Activated T-cell treated with anti-CD3 and anti-CD28 coated beads for 48 hours (primary cell): ENCODE data around the gene HOXA5.

ENCODE experiments used
- DNase-seq: peaks from one replicate; pipeline ENCODE4 v3.0.0-alpha.2; 2020; ENCODE audit warnings: low read depth

The HOXA5 gene

GRCh38 chr7:27132978-27133377 is 10.5 kb downstream of the HOXA5 start:
- DNase-seq, result no peak

- DNase-seq, result no peak
Measured at GRCh38 chr7:27132214-27132613, 11.3 kb downstream of the HOXA5 start.

DNA sequence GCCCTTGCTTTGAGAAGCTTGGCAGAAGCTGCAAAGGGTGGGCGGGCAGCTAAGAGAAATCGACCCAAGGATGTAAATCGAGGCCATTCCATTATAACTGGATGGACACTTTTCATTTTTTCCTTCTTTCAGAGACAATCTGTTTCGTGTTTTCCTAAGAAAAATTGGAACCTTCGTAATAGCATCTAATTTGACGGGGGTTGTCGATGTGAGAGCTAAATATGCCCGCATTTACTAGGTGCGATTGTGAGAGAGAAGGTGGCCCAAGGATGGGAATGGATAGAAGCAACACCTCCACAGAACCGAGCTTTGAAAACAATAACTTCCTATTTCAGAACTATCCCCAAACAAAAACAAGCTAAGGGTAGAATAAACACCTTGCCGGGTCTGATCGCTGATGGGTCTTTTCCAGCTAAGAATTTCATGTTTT is 12.1 kb downstream of the HOXA5 start:
- DNase-seq, result no peak

DNA sequence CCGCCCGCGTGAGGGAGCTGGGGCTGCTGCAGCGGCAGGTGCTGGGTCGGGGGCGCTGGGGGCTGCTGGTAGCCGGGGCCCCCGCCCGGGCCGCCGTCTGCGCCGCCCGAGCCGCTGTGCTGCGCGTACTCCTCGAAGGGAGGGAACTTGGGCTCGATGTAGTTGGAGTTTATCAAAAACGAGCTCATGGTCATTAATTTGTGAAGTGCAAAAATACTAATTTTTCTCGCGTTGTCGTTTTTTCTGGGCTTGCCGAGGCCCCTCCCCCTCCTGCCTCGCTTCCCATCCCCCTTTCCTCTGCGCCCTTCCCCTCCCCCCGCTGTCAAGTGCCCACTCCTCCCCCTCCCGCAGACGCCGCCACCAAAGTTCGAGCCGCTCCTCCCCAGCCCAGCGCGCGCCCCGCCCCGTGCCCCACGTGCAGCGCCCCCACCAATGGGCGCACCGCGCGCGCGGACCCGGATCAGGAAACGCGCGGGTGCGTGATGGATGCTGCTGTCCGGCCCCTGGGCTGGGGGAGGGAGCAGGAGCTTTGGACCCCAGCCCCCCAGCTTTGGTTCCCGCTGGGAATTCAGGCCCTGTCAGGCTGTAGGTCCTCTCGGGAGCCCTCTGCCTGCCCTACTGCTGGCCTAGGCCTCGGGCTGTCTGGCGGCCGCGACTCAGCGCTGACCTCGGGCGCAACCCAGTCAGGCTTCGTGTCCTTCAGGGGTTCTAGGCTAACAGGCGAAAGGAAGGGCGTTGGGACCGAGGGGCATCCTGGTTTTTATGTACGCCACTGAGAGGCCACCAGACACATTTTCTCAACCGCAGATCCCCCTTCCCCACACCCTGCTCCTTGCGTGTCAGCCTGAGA is 12.7 kb downstream of the HOXA5 start, which contains the start of gene HOXA4:
Gene HOXA4 (minus strand): TSS at position 218 of the 850 bp plus-strand sequence. CDS start 24 bp downstream, at position 194.
- peak; percentile 57 for DNase-seq

DNA sequence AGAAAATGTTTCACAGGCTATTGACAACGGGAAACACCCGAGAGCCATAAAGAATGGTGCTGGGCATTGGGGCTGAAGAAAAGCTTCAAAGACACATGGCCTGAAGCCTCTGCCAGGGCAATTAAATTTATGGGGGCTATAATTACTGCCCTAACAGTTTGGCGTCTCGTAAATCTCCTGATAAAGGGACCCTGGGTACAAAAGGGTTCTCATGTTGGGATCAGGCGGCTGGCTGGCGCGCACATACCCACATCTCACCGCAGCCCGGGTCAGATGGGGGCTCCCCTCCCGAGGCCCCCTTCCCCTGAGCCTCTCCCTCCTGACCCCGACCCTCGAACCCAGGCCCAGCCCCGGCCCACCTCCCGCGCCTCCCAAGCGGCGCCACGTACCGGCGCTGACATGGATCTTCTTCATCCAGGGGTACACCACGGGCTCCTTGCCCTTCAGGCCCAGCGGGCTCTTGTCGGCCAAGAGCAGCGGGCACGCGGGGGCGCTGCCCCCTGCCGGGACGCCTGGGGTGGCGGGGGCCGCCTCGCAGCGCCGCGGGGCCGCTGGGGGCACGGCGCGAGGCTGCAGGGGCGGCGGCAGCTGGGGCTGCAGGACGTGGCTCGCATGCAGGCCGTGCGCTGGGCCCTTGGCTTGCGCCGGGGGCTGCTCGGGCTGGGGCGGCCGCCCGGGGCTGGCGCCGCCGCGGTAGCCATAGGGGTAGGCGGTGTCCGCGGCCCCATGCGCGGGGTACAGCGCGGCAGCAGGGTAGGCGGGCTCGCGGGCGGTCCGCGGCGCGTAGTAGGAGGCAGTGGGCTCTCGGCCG is 13.5 kb downstream of the HOXA5 start:
- no peak for DNase-seq

- DNase-seq, result no peak
Measured at GRCh38 chr7:27128776-27129728, 14.4 kb downstream of the HOXA5 start.

DNA sequence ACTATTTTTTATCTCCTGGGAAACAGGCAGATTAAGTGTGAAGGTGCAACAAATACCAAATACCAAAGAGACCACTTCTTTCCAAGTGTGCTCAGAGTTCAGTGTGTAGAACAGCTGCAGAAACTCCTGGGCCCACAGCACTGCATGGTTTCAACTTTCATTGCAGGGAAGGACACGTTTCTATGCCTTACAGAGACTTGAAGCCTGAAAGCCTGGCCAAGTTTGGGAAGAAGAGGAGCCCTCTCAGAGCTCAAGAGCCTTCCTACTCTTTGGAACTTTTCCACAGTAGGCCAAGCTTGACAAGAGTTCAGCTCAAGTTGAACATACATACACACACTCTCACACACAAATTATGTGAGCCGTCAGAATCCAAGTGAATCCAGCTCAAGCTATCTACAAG is 15.4 kb downstream of the HOXA5 start:
- DNase-seq, result no peak

DNA sequence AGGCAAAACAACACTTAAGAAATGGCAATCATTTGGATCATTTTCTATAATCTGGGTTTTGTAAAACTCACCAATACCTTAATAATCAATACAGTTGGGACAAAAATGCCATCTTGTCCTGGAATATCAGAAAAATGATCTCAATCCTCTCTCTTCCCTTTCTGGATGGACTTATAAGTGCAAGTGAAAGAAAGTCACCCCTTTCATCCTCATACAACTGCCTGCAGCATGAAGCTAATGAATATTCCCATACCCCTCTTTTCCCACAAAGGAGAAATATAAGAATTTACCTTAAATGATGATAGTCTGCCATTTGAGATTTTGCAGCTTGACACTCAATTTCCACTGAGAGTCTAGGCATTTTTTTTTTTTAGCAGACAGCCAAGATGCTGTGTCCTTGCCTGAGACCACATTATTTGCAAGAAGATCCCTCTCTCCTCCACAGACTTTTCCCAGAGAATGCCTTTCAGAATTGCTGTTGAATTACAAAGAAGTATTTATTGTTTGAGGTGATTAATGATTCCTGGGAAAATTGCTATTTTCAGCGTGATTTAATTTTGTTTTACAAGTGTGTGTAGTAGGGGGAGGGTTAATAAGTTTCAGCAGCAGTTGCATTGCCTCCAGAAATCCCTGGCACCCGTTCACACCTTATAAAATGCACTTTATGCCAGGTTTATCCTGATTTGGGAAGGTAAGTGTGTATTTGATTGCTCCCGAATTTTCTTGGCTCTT is 16.7 kb downstream of the HOXA5 start:
- no peak for DNase-seq

DNA sequence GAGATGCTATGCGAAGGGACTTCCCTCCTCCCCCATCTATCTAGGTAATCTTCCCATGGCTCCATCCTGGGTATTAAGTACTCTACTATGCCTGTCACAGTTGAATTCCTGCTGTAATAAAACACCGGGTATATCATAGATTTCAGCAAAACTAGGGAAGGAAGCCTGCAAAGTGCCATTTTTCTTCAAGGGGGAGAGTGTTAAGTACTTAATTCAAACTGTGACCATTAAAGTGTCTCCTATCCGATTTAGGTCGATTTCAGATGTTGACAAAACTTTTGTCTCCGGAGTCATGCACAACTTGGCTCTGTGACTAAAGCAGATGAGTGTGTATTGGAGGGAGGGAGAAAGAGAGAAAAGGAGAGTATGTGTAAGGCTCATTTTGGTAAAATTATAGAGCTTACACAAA is 17.5 kb downstream of the HOXA5 start:
- no peak for DNase-seq

- no peak for DNase-seq
Measured at GRCh38 chr7:27124902-27125689, 18.4 kb downstream of the HOXA5 start.

DNA sequence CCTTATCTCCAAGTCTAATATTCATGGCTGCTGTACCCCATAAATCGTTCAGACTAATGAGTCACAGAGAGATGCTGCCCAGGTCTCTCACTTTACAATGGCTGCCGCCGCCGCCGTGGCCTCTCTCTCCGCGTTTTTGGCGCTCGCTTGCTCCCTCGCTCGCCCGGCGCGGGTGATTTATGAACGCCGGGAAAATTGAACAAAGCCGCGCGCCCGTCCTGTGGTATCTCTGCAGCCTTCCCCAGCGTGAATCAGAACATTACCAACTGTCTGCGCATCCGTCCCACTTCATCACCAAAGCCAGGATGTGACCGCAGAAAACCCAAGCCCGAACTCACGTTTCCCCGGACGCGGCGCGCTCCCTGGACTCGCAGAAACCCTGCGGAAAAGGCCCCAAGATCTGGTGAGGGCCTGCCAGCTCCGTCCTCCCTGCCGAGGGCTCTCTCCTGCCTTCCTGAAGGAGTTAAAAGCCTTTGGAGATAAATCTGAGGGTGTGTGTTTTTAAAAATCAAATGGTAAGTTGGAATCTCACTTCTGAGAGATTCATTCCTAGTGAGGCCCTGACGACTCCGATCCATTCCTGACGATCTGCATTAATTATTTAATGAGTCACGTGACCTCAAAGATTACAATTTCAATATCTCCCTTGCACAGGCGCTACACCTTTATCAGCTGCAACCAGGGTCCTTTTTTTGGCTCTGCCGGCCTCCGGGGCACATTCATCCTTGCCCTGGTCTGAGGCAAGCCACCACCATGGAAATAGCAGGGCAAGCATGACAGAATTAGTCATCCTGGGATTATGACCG is 19.2 kb downstream of the HOXA5 start:
- DNase-seq, result no peak

DNA sequence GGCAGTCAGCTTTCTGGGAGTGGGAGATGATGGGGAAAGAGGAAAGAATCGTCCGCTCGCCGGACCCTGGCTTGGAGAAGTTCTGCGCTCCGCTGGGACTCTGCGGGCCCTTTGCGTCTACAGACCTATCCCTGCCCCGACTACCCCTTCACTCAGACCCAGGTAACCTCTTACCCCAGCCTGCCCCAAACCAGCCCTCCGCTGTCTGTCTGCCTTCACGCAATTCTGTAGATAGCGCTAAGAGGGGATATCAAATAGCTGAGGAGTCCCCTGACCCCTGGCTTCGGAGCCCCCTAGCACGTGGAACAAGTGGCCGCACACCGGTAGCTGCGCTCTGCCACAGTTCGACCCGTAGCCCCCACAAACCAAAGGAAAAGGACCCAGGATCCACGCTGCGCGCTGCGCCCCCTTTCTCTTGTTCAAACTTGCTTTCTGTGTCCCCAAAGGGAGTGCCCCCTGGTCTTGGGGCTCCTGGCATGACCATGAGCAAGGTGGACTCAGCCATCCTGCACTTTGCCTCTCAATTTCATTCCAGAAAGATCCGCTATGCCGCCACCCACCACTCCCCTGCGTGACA is 19.9 kb downstream of the HOXA5 start:
- DNase-seq, result no peak

- DNase-seq, result no peak
Measured at GRCh38 chr7:27123007-27123476, 20.4 kb downstream of the HOXA5 start.

GRCh38 chr7:27122077-27122910 is 21.2 kb downstream of the HOXA5 start:
- no peak for DNase-seq

DNA sequence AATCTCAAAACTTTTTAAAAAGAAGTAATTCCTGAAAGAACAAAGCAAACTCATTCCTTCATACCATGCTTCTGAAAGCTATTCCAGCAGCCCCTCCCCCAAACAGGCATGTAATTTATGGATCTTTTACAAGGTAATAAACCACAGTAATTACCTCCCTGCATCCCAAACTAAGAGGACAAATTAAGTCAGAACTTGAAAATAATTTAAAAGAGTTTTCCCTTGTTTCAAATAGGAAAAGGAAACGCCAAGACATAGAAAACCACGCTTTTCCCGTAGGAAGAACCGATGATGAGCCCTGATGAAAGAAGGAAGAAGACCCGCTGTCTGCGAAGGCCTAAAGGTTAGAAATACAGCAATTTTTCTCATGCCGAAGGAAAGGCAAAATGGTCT is 21.8 kb downstream of the HOXA5 start:
- DNase-seq, result no peak

- no peak for DNase-seq
Measured at GRCh38 chr7:27119412-27119911, 24.0 kb downstream of the HOXA5 start.

- no peak for DNase-seq
Measured at GRCh38 chr7:27118580-27118979, 24.9 kb downstream of the HOXA5 start.
